WTC11 (cell line): ENCODE data around the gene SELPLG. TPM values are rescaled to one million over a fixed set of nuclear protein-coding genes. Genes with fewer than 3 reads are reported as not detected.

Experiments
- ATAC-seq: fragments of 200-7000 bp; cut with Tn5 transposase; 2 replicates; pipeline ENCODE4 v1.10.0; 2021; ENCODE audit warnings: mild to moderate bottlenecking, moderate library complexity
- CTCF ChIA-PET: fragments of 300-600 bp; sonication (Branson Sonifier 250); formaldehyde crosslinking; loops from one replicate; lab custom pipeline; 2021; ENCODE audit warnings: antibody characterized with exemption; lab: Charles Lee
- POLR2A ChIA-PET: fragments of 350-600 bp; sonication (Branson Sonifier 250); formaldehyde crosslinking; loops from one replicate; lab custom pipeline; 2021; ENCODE audit warnings: antibody characterized with exemption; lab: Charles Lee
- DNase-seq: peaks from one replicate; pipeline ENCODE4 v3.0.0; 2021; ENCODE audit warnings: low spot score
- H3K27ac Mint-ChIP-seq: 2 replicates; pipeline ENCODE4 v1.8.0; 2021; ENCODE audit warnings: mixed read lengths
- H3K27me3 Mint-ChIP-seq: 2 replicates; pipeline ENCODE4 v1.8.0; 2021; ENCODE audit warnings: low read depth, mild to moderate bottlenecking, moderate library complexity, mixed read lengths
- H3K36me3 Mint-ChIP-seq: 2 replicates; pipeline ENCODE4 v1.8.0; 2021; ENCODE audit warnings: mixed read lengths
- H3K4me1 Mint-ChIP-seq: 2 replicates; pipeline ENCODE4 v1.8.0; 2022; ENCODE audit warnings: mixed read lengths
- H3K4me3 Mint-ChIP-seq: 2 replicates; pipeline ENCODE4 v1.8.0; 2021; ENCODE audit warnings: mild to moderate bottlenecking, moderate library complexity, mixed read lengths
- H3K9me3 Mint-ChIP-seq: 2 replicates; pipeline ENCODE4 v1.8.0; 2021; ENCODE audit warnings: mixed read lengths
- ETV6 ChIP-seq: sonication (generic); formaldehyde crosslinking; IDR thresholded peaks from 2 replicates; pipeline ENCODE4 v1.8.1; 2022; ENCODE audit warnings: mild to moderate bottlenecking, missing genetic modification reagents
- FOXJ3 ChIP-seq: sonication (generic); formaldehyde crosslinking; IDR thresholded peaks from 2 replicates; pipeline ENCODE4 v1.9.0; 2021; ENCODE audit warnings: missing genetic modification reagents, mild to moderate bottlenecking, borderline replicate concordance
- GRHL2 ChIP-seq: fragments of 250-450 bp; sonication (Bioruptor Pico); IDR thresholded peaks from 2 replicates; pipeline ENCODE4 v1.8.0; 2022; ENCODE audit warnings: mild to moderate bottlenecking, moderate library complexity; ENCODE audit not compliant: insufficient replicate concordance, severe bottlenecking
- MXD4 ChIP-seq: fragments of 250-450 bp; sonication (Bioruptor Pico); IDR thresholded peaks from 2 replicates; pipeline ENCODE4 v1.8.0; 2021; ENCODE audit warnings: mild to moderate bottlenecking, moderate library complexity, borderline replicate concordance
- PRDM15 ChIP-seq: sonication (generic); formaldehyde crosslinking; IDR thresholded peaks from 2 replicates; pipeline ENCODE4 v1.8.0; 2022; ENCODE audit warnings: missing genetic modification reagents
- RELA ChIP-seq: sonication (generic); formaldehyde crosslinking; IDR thresholded peaks from 2 replicates; pipeline ENCODE4 v1.8.1; 2022; ENCODE audit warnings: missing genetic modification reagents, mild to moderate bottlenecking, borderline replicate concordance
- TCF7 ChIP-seq: sonication (generic); formaldehyde crosslinking; IDR thresholded peaks from 2 replicates; pipeline ENCODE4 v1.8.0; 2022; ENCODE audit warnings: mild to moderate bottlenecking, low read depth, missing genetic modification reagents, moderate library complexity
- ZNF396 ChIP-seq: fragments of 250-450 bp; sonication (Bioruptor Pico); IDR thresholded peaks from 2 replicates; pipeline ENCODE4 v1.8.0; 2021; ENCODE audit warnings: mild to moderate bottlenecking, moderate library complexity, borderline replicate concordance
- total RNA-seq: library from RNA; stranded (reverse); gene quantifications from 3 replicates; pipeline ENCODE4 v1.2.3, GENCODE V29; 2021
- TF ChIP-seq, protein P1 (sequence below): sonication (generic); formaldehyde crosslinking; IDR thresholded peaks from 2 replicates; pipeline ENCODE4 v1.8.0; 2022; ENCODE audit warnings: mild to moderate bottlenecking, missing genetic modification reagents
- TF ChIP-seq, protein P2 (sequence below): sonication (generic); formaldehyde crosslinking; IDR thresholded peaks from 2 replicates; pipeline ENCODE4 v1.8.0; 2023; ENCODE audit warnings: missing genetic modification reagents
- TF ChIP-seq, protein P3 (sequence below): sonication (generic); formaldehyde crosslinking; IDR thresholded peaks from 2 replicates; pipeline ENCODE4 v1.8.1; 2022; ENCODE audit warnings: mild to moderate bottlenecking, moderate library complexity, missing genetic modification reagents
- TF ChIP-seq, protein P4 (sequence below): sonication (generic); formaldehyde crosslinking; IDR thresholded peaks from 2 replicates; pipeline ENCODE4 v1.8.1; 2023; ENCODE audit warnings: mild to moderate bottlenecking, missing genetic modification reagents, moderate library complexity
- TF ChIP-seq, protein P5 (sequence below): sonication (generic); formaldehyde crosslinking; IDR thresholded peaks from 2 replicates; pipeline ENCODE4 v1.8.1; 2022; ENCODE audit warnings: low read depth, missing genetic modification reagents, borderline replicate concordance

Gene SELPLG
- total RNA-seq, 1 experiment from 2014 or later = 0.46 TPM

- CTCF ChIA-PET = no interaction called here
- no peak for DNase-seq
- H3K4me1 Mint-ChIP-seq = peaks cover 40% of the 10 kb centered on the region
- H3K27me3 Mint-ChIP-seq = no peaks in the 10 kb centered on the region
- no peaks in the 10 kb centered on the region for H3K9me3 Mint-ChIP-seq
- TF ChIP-seq, protein P1, sequence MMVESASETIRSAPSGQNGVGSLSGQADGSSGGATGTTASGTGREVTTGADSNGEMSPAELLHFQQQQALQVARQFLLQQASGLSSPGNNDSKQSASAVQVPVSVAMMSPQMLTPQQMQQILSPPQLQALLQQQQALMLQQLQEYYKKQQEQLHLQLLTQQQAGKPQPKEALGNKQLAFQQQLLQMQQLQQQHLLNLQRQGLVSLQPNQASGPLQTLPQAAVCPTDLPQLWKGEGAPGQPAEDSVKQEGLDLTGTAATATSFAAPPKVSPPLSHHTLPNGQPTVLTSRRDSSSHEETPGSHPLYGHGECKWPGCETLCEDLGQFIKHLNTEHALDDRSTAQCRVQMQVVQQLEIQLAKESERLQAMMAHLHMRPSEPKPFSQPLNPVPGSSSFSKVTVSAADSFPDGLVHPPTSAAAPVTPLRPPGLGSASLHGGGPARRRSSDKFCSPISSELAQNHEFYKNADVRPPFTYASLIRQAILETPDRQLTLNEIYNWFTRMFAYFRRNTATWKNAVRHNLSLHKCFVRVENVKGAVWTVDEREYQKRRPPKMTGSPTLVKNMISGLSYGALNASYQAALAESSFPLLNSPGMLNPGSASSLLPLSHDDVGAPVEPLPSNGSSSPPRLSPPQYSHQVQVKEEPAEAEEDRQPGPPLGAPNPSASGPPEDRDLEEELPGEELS = no peak
- TF ChIP-seq RELA (CRISPR knock-in tag) (no peak), PRDM15 (CRISPR knock-in tag) (no peak), FOXJ3 (no peak), TCF7 (CRISPR knock-in tag) (no peak), MXD4 (CRISPR knock-in tag) (no peak)
- TF ChIP-seq, protein P2, sequence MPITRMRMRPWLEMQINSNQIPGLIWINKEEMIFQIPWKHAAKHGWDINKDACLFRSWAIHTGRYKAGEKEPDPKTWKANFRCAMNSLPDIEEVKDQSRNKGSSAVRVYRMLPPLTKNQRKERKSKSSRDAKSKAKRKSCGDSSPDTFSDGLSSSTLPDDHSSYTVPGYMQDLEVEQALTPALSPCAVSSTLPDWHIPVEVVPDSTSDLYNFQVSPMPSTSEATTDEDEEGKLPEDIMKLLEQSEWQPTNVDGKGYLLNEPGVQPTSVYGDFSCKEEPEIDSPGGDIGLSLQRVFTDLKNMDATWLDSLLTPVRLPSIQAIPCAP (CRISPR knock-in tag) = no peak
- TF ChIP-seq, protein P3, sequence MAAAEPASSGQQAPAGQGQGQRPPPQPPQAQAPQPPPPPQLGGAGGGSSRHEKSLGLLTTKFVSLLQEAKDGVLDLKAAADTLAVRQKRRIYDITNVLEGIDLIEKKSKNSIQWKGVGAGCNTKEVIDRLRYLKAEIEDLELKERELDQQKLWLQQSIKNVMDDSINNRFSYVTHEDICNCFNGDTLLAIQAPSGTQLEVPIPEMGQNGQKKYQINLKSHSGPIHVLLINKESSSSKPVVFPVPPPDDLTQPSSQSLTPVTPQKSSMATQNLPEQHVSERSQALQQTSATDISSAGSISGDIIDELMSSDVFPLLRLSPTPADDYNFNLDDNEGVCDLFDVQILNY (CRISPR knock-in tag) = no peak
- TF ChIP-seq, protein P4, sequence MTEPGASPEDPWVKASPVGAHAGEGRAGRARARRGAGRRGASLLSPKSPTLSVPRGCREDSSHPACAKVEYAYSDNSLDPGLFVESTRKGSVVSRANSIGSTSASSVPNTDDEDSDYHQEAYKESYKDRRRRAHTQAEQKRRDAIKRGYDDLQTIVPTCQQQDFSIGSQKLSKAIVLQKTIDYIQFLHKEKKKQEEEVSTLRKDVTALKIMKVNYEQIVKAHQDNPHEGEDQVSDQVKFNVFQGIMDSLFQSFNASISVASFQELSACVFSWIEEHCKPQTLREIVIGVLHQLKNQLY (CRISPR knock-in tag) = no peak
- TF ChIP-seq, all 79 proteins: peak for 0
- Mint-ChIP-seq H3K27ac (no peak overlapping the region), H3K36me3 (no peaks in the 10 kb centered on the region; the same call in 1 of the 2 replicates), H3K4me3 (no peak overlapping the region)
- no peak for ATAC-seq
- POLR2A ChIA-PET = no interaction called here
These were observed 34.4 kb upstream of the SELPLG start for GRCh38 chr12:108668063-108668462.

GRCh38 chr12:108667349-108667748 lies 33.7 kb upstream of the SELPLG start:
- ATAC-seq (no peak), DNase-seq (no peak)
- Mint-ChIP-seq H3K4me3 (no peak overlapping the region), H3K4me1 (peaks cover 40% of the 10 kb centered on the region), H3K27me3 (no peaks in the 10 kb centered on the region), H3K27ac (0 out of 2 replicates have a peak overlapping the region, but pooled peaks have one; percentile 46), H3K36me3 (no peaks in the 10 kb centered on the region; the same call in 1 of the 2 replicates), H3K9me3 (no peaks in the 10 kb centered on the region)
- POLR2A ChIA-PET = interaction anchor here (1.2 kb wide), 1 partner anchor 137 kb away, joined by 3 read pairs; no protein-coding TSS in a partner anchor
- TF ChIP-seq ETV6 (CRISPR knock-in tag) (no peak), ZNF396 (no peak), GRHL2 (CRISPR knock-in tag) (no peak)
- TF ChIP-seq, protein P5, sequence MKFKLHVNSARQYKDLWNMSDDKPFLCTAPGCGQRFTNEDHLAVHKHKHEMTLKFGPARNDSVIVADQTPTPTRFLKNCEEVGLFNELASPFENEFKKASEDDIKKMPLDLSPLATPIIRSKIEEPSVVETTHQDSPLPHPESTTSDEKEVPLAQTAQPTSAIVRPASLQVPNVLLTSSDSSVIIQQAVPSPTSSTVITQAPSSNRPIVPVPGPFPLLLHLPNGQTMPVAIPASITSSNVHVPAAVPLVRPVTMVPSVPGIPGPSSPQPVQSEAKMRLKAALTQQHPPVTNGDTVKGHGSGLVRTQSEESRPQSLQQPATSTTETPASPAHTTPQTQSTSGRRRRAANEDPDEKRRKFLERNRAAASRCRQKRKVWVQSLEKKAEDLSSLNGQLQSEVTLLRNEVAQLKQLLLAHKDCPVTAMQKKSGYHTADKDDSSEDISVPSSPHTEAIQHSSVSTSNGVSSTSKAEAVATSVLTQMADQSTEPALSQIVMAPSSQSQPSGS (CRISPR knock-in tag) = no peak
- CTCF ChIA-PET = interaction anchor here (1.1 to 3.7 kb wide), 3 partner anchors 12 to 136 kb away, joined by 4 to 98 read pairs (median 19); no protein-coding TSS in a partner anchor
